ENCODE results near the gene RNU7-1.

- TF ChIP-seq CTCF (IDR thresholded peaks at IDR 0.05) (peak in 1 of 3 donors; percentile 13), POLR2AphosphoS5 (IDR thresholded peaks at IDR 0.05) (peak; percentile 68 to 86 (median 74)), POLR2A (IDR thresholded peaks at IDR 0.05) (peak; percentile 30)
Measured at GRCh38 chr12:6927379-6928021, 16.1 kb upstream of the RNU7-1 start, which contains the start of gene ATN1.

Measured in breast epithelium (tissue), 3 donors.